Sigmoid colon (tissue), 7 donors: ENCODE measurements around the gene TMEM164. TPM values are rescaled to one million over a fixed set of nuclear protein-coding genes. Genes with fewer than 3 reads are reported as not detected.

ENCODE experiments used
- DNase-seq: peaks from one replicate; pipeline ENCODE4 v3.0.0-alpha.2; 2019
- H3K27ac ChIP-seq, 4 donors: fragments of 200-600 bp; sonication (generic); one replicate each; pipeline ENCODE4 v1.5.1; 2016 to 2019; ENCODE audit warnings: mild to moderate bottlenecking in 1 of 4
- H3K27me3 ChIP-seq, 3 donors: fragments of 200-600 bp; sonication (generic); one replicate each; pipeline ENCODE4 v1.5.1; 2019; ENCODE audit warnings: mild to moderate bottlenecking in 1 of 3
- H3K36me3 ChIP-seq, 4 donors: fragments of 200-600 bp; sonication (generic); one replicate each; pipeline ENCODE4 v1.5.1; 2016 to 2019
- H3K4me1 ChIP-seq, 4 donors: fragments of 200-600 bp; sonication (generic); one replicate each; pipeline ENCODE4 v1.5.1; 2017 to 2019
- H3K4me3 ChIP-seq, 4 donors: fragments of 200-600 bp; sonication (generic); one replicate each; pipeline ENCODE4 v1.5.1; 2017 to 2019; ENCODE audit warnings: mild to moderate bottlenecking in 2 of 4, moderate library complexity in 1 of 4
- H3K9me3 ChIP-seq, 4 donors: fragments of 200-600 bp in 3 of 4; sonication (generic) in 3 of 4; one replicate each; pipeline versions ENCODE4 v1.5.1 to v1.6.1; 2013 to 2019
- CTCF ChIP-seq, 4 experiments: fragments of 450-650 bp in 3 of 4; fragments of 200-600 bp in 1 of 4; IDR thresholded peaks; one replicate each; pipeline ENCODE4 v1.5.1; 2016 to 2019; ENCODE audit warnings: antibody characterized with exemption in 4 of 4, mild to moderate bottlenecking in 3 of 4, moderate library complexity in 2 of 4
- EP300 ChIP-seq, 4 donors: sonication (generic); formaldehyde crosslinking; IDR thresholded peaks; one replicate each; pipeline ENCODE4 v1.6.1; 2017; ENCODE audit warnings: antibody characterized with exemption in 4 of 4
- POLR2A ChIP-seq, 2 donors: fragments of 450-650 bp; IDR thresholded peaks; one replicate each; pipeline ENCODE4 v1.6.1; 2016; ENCODE audit warnings: antibody characterized with exemption in 2 of 2, mild to moderate bottlenecking in 2 of 2, moderate library complexity in 2 of 2
- POLR2AphosphoS5 ChIP-seq, 4 donors: sonication (generic); formaldehyde crosslinking; IDR thresholded peaks; one replicate each; pipeline ENCODE4 v1.6.1; 2017; ENCODE audit warnings: antibody characterized with exemption in 4 of 4
- WGBS, 2 donors: extraction: QIAGEN DNeasy Blood & Tissue Kit; methylation state at CpG; one replicate each; pipeline ENCODE4 v1.1.7; 2013; 5-methylcytosine and 5-hydroxymethylcytosine counted together
- intact Hi-C: fragments of 100-400 bp; cut with DNase I; formaldehyde crosslinking; loops from one replicate; pipeline ENCODE4 v1.15.1; 2023
- polyA plus RNA-seq, 3 donors: library from polyadenylated mRNA; stranded (reverse); fragments of 200-250 nt; gene quantifications; one replicate each; pipeline ENCODE4 v1.2.3, GENCODE V29; 2013
- total RNA-seq, 4 donors: library from RNA; depleted of rRNA; stranded (reverse); fragments of >200 nt; gene quantifications; one replicate each; pipeline ENCODE4 v1.1.0, GENCODE V29; 2016
- donor health status: healthy with polysubstance abuse.
- donor health status: Bipolar disorder and iron deficiency.
- donor health status: healthy.

The TMEM164 gene
- total and polyA plus RNA-seq, 7 donors: 6.4 to 43.2 (median 12.7) TPM

- Histone ChIP-seq H3K9me3 (no peaks in the 10 kb centered on the region), H3K27me3 (no peaks in the 10 kb centered on the region), H3K4me1 (peaks cover 0 to 13% (median 11%) of the 10 kb centered on the region in 4 donors), H3K4me3 (no peak overlapping the region), H3K27ac (no peak overlapping the region), H3K36me3 (no peaks in the 10 kb centered on the region)
- WGBS, 2 donors: 29 to 53% methylated on average over 5 of the region's 5 CpGs
- no peak for DNase-seq
- no peak for TF ChIP-seq CTCF (IDR thresholded peaks at IDR 0.05)
- TF ChIP-seq POLR2A (IDR thresholded peaks at IDR 0.05): no peak
- no peak for TF ChIP-seq POLR2AphosphoS5 (IDR thresholded peaks at IDR 0.05)
- TF ChIP-seq EP300 (IDR thresholded peaks at IDR 0.05): no peak
- intact Hi-C loops: no loop called here
These were observed 19.9 kb downstream of the TMEM164 start for GRCh38 chrX:110022599-110023448.

- 35 to 80% methylated on average over 1 of the region's 1 CpG for WGBS, 2 donors
- no peaks in the 10 kb centered on the region for H3K9me3 ChIP-seq
- H3K27ac ChIP-seq: no peak overlapping the region
- H3K36me3 ChIP-seq: no peaks in the 10 kb centered on the region
- TF ChIP-seq EP300 (IDR thresholded peaks at IDR 0.05): no peak
- TF ChIP-seq POLR2AphosphoS5 (IDR thresholded peaks at IDR 0.05): no peak
- TF ChIP-seq CTCF (IDR thresholded peaks at IDR 0.05): no peak
- TF ChIP-seq POLR2A (IDR thresholded peaks at IDR 0.05): no peak
- no peak overlapping the region for H3K4me3 ChIP-seq
- DNase-seq: no peak
- H3K27me3 ChIP-seq: no peaks in the 10 kb centered on the region
- peaks cover 0 to 20% (median 12%) of the 10 kb centered on the region in 4 donors for H3K4me1 ChIP-seq
- intact Hi-C loops: no loop called here
These were observed 22.5 kb downstream of the TMEM164 start for GRCh38 chrX:110025395-110025794.

- intact Hi-C loops: no loop called here
- H3K27ac ChIP-seq: no peak overlapping the region
- H3K4me3 ChIP-seq: no peak overlapping the region
- no peaks in the 10 kb centered on the region for H3K9me3 ChIP-seq
- peaks cover 0 to 16% (median 8%) of the 10 kb centered on the region in 4 donors for H3K4me1 ChIP-seq
- 20 to 63% methylated on average over 9 of the region's 9 CpGs for whole genome bisulfite sequencing, 2 donors
- no peak for TF ChIP-seq CTCF (IDR thresholded peaks at IDR 0.05)
- no peak for TF ChIP-seq POLR2AphosphoS5 (IDR thresholded peaks at IDR 0.05)
- no peak for TF ChIP-seq POLR2A (IDR thresholded peaks at IDR 0.05)
- TF ChIP-seq EP300 (IDR thresholded peaks at IDR 0.05): no peak
- no peaks in the 10 kb centered on the region for H3K36me3 ChIP-seq
- H3K27me3 ChIP-seq: no peaks in the 10 kb centered on the region
- DNase-seq: no peak
These were observed 23.4 kb downstream of the TMEM164 start for GRCh38 chrX:110026099-110026844.

GRCh38 chrX:110032534-110033147, 29.7 kb downstream of the TMEM164 start:
- intact Hi-C loops: no loop called here
- DNase-seq: no peak
- Histone ChIP-seq H3K27ac (no peak overlapping the region), H3K4me3 (no peak overlapping the region), H3K36me3 (no peaks in the 10 kb centered on the region), H3K27me3 (no peaks in the 10 kb centered on the region), H3K4me1 (peaks cover 0 to 8% (median 0%) of the 10 kb centered on the region in 4 donors), H3K9me3 (no peaks in the 10 kb centered on the region)
- 18 to 54% methylated on average over 3 of the region's 3 CpGs for WGBS, 2 donors
- no peak for TF ChIP-seq POLR2AphosphoS5 (IDR thresholded peaks at IDR 0.05)
- TF ChIP-seq CTCF (IDR thresholded peaks at IDR 0.05): no peak
- no peak for TF ChIP-seq POLR2A (IDR thresholded peaks at IDR 0.05)
- no peak for TF ChIP-seq EP300 (IDR thresholded peaks at IDR 0.05)
